ENCODE results near the gene PYDC1. TPM values are rescaled to one million over a fixed set of nuclear protein-coding genes. Genes with fewer than 3 reads are reported as not detected.

Gene PYDC1
- total RNA-seq, 1 experiment from 2014 or later = not detected

DNA sequence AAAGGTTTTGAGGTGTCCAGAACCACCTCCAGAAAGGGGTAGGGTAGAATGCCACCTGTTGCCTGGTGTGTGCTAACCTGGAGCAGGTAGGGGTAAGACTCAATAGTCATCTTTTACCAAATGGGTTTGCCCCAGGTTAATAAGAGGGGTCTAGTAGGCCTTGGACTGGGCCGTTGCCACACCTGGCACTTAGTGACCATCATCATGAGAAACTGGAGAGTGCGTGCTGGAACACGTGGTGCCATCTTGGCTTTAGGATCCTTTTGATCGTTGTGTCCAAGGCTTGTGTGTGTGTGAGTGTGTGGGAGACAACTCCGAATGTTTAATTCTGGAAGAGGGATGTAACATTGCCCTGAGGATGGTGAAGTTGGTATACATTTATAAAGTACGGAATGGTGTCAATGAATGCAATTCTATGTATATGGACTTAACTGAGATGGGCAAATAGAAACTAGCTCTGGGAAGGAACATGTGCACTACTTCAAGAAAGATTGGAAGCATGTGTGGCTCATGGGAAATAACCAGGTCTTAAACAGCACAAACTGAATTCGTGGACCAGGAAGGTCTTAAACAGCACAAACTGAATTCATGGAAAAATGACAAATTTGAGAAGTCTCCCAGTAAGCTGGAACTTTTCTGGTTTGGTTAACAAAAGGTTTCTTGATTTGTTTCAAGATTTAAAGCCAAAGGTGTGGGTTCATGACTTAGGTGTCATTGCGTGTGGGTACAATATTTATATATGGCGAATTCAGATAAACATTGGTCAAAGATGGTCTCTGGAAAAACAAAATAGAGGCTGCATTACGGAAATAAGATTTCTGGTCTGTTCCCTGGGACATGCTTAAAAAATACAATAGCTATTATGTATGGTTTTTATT lies 29.8 kb downstream of the PYDC1 start:
- peaks cover 100% of the 10 kb centered on the region for H3K36me3 ChIP-seq (ENCODE audit: insufficient read depth, low read length, poor library complexity, severe bottlenecking)
- ChIA-PET CTCF (no interaction called here), POLR2A (ENCODE audit: low non-redundant PET) (interaction anchor here (0.7 kb wide), 1 partner anchor 282 kb away, joined by 3 read pairs; no protein-coding TSS in a partner anchor)
- no peak overlapping the region for H3K4me3 ChIP-seq (ENCODE audit: low read depth, low read length, poor library complexity, severe bottlenecking)
- DNase-seq (ENCODE audit: low spot score) = no peak
- no peaks in the 10 kb centered on the region for H3K27me3 ChIP-seq (replicated peaks; ENCODE audit: insufficient read depth, low read depth, low read length, poor library complexity)
- TF ChIP-seq, protein P1, sequence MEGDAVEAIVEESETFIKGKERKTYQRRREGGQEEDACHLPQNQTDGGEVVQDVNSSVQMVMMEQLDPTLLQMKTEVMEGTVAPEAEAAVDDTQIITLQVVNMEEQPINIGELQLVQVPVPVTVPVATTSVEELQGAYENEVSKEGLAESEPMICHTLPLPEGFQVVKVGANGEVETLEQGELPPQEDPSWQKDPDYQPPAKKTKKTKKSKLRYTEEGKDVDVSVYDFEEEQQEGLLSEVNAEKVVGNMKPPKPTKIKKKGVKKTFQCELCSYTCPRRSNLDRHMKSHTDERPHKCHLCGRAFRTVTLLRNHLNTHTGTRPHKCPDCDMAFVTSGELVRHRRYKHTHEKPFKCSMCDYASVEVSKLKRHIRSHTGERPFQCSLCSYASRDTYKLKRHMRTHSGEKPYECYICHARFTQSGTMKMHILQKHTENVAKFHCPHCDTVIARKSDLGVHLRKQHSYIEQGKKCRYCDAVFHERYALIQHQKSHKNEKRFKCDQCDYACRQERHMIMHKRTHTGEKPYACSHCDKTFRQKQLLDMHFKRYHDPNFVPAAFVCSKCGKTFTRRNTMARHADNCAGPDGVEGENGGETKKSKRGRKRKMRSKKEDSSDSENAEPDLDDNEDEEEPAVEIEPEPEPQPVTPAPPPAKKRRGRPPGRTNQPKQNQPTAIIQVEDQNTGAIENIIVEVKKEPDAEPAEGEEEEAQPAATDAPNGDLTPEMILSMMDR (conservative IDR thresholded peaks at IDR 0.05; ENCODE audit: low read depth, low read length) = no peak
- no peak for TF ChIP-seq EZH2 (IDR thresholded peaks at IDR 0.05; ENCODE audit: borderline replicate concordance, low read depth, low read length, poor library complexity, severe bottlenecking)
- H3K4me1 ChIP-seq (ENCODE audit: insufficient read depth, low read length, poor library complexity, severe bottlenecking) = peaks cover 18% of the 10 kb centered on the region
- BruUV-seq (replicated peaks) = no TSS peak
- H3K9me3 ChIP-seq (ENCODE audit: low read depth, low read length, poor library complexity, severe bottlenecking) = no peaks in the 10 kb centered on the region
- H3K27ac ChIP-seq (ENCODE audit: low read depth, low read length, poor library complexity, severe bottlenecking) = no peak overlapping the region
- intact Hi-C loops (cut with micrococcal nuclease; ENCODE audit: unreplicated experiment) = no loop called here

GRCh38 chr16:31186176-31186575 lies 30.8 kb downstream of the PYDC1 start:
- ChIA-PET CTCF (no interaction called here), POLR2A (ENCODE audit: low non-redundant PET) (interaction anchor here (0.6 to 0.7 kb wide), 2 partner anchors 29 to 203 kb away, joined by 3 to 7 read pairs; no protein-coding TSS in a partner anchor)
- TF ChIP-seq, protein P1 (conservative IDR thresholded peaks at IDR 0.05; ENCODE audit: low read depth, low read length) = no peak
- no peak for TF ChIP-seq EZH2 (IDR thresholded peaks at IDR 0.05; ENCODE audit: borderline replicate concordance, low read depth, low read length, poor library complexity, severe bottlenecking)
- Histone ChIP-seq H3K27ac (ENCODE audit: low read depth, low read length, poor library complexity, severe bottlenecking) (no peak overlapping the region), H3K4me1 (ENCODE audit: insufficient read depth, low read length, poor library complexity, severe bottlenecking) (peaks cover 18% of the 10 kb centered on the region), H3K27me3 (replicated peaks; ENCODE audit: insufficient read depth, low read depth, low read length, poor library complexity) (no peaks in the 10 kb centered on the region), H3K9me3 (ENCODE audit: low read depth, low read length, poor library complexity, severe bottlenecking) (no peaks in the 10 kb centered on the region), H3K36me3 (ENCODE audit: insufficient read depth, low read length, poor library complexity, severe bottlenecking) (peaks cover 100% of the 10 kb centered on the region), H3K4me3 (ENCODE audit: low read depth, low read length, poor library complexity, severe bottlenecking) (no peak overlapping the region)
- intact Hi-C loops (cut with micrococcal nuclease; ENCODE audit: unreplicated experiment) = no loop called here
- no peak for DNase-seq (ENCODE audit: low spot score)
- no TSS peak for BruUV-seq (replicated peaks)

GRCh38 chr16:31185339-31185738 lies 31.6 kb downstream of the PYDC1 start:
- DNase-seq (ENCODE audit: low spot score) = no peak
- H3K27me3 ChIP-seq (replicated peaks; ENCODE audit: insufficient read depth, low read depth, low read length, poor library complexity) = no peaks in the 10 kb centered on the region
- peaks cover 96% of the 10 kb centered on the region for H3K36me3 ChIP-seq (ENCODE audit: insufficient read depth, low read length, poor library complexity, severe bottlenecking)
- H3K4me3 ChIP-seq (ENCODE audit: low read depth, low read length, poor library complexity, severe bottlenecking) = no peak overlapping the region
- TF ChIP-seq, protein P1 (conservative IDR thresholded peaks at IDR 0.05; ENCODE audit: low read depth, low read length) = no peak
- TF ChIP-seq EZH2 (IDR thresholded peaks at IDR 0.05; ENCODE audit: borderline replicate concordance, low read depth, low read length, poor library complexity, severe bottlenecking) = no peak
- ChIA-PET CTCF (no interaction called here), POLR2A (ENCODE audit: low non-redundant PET) (no interaction called here)
- H3K4me1 ChIP-seq (ENCODE audit: insufficient read depth, low read length, poor library complexity, severe bottlenecking) = peaks cover 18% of the 10 kb centered on the region
- no peak overlapping the region for H3K27ac ChIP-seq (ENCODE audit: low read depth, low read length, poor library complexity, severe bottlenecking)
- H3K9me3 ChIP-seq (ENCODE audit: low read depth, low read length, poor library complexity, severe bottlenecking) = no peaks in the 10 kb centered on the region
- intact Hi-C loops (cut with micrococcal nuclease; ENCODE audit: unreplicated experiment) = no loop called here
- BruUV-seq (replicated peaks) = no TSS peak

All from A673 (cell line).